ENCODE results near the gene DENND10.
"Not testable (repeated sequence)": the region's sequence is repeated elsewhere in the genome, so short reads cannot be mapped to it uniquely, and the experiment has no call there.

The DENND10 gene

GRCh38 chr10:119176166-119176565, 72.3 kb downstream of the DENND10 start:
- DNase-seq = no peak

- DNase-seq = no peak
These were observed 73.9 kb downstream of the DENND10 start for GRCh38 chr10:119177708-119178371.

DNA sequence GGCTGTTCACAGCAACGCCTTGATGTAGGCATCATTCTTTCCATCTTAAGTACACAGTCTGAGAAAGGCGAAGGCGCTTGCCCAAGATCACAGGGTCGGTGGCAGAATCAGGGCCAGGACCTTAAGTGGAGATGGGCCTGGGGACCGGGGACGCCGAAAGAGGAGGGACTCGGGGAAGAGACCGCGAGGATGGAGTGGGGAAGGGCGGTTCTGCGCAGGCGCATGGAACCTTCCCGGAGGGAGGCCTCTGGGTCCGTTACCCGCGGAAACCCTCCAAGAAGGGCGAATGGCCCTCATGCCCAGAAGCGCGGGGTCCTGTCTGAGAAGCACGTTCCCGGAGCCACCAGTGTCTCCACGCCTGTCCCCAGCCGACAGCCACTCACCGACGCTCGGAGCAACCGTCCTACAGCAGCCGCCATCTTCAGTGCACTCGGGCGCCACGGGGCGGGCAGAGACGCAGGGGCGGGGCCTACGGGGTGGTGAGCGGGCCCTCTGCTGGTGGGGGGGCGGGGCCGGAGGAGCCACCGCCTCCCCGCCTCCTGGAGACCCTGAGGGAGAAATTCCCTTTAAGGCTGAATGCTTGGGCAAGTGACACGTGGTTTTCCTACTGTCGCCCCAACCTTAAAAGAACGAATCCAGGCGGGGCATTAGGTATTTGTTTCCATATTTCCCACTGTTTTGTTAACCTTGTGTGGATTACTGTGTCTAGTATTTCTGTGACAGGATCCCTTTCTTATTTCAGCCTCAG, 74.6 kb downstream of the DENND10 start, which contains the start of gene PRDX3:
Gene PRDX3, minus strand, starts transcription at position 441 of the 748 bp plus-strand sequence. Its CDS starts 22 bp downstream, at position 419.
- DNase-seq = peak; percentile 91

DNA sequence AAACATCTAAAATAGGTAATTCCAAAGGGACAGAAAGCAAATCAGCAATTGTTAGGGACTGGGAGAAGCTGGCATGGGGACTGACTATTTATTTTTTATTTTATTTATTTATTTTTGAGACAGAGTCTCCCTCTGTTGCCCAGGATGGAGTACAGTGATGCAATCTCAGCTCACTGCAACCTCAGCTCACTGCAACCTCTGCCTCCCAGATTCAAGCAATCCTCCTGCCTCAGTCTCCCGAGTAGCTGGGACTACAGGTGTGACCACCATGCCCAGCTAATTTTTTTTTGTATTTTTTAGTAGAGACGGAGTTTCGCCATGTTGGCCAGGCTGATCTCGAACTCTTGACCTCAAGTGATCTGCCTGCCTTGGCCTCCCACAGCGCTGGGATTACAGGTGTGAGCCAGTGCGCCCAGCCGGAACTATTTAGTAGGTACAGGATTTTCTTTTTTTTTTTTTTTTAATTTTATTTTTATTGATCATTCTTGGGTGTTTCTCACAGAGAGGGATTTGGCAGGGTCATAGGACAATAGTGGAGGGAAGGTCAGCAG, 77.0 kb downstream of the DENND10 start:
- not testable (repeated sequence) for DNase-seq

GRCh38 chr10:119183664-119184412, 79.9 kb downstream of the DENND10 start:
- DNase-seq = no peak
